Tibial nerve (tissue), 4 donors: Measurements from ENCODE around the gene PRPF6.

Experiments
- CTCF ChIP-seq, 5 experiments: fragments of 200-600 bp in 3 of 5; fragments of 450-650 bp in 2 of 5; sonication (generic) in 3 of 5; IDR thresholded peaks; one replicate each; pipeline ENCODE4 v1.5.1; 2016 to 2019; ENCODE audit warnings: antibody characterized with exemption in 5 of 5, mild to moderate bottlenecking in 3 of 5, moderate library complexity in 2 of 5
- EP300 ChIP-seq, 2 donors: sonication (generic); formaldehyde crosslinking; IDR thresholded peaks; one replicate each; pipeline ENCODE4 v1.6.1; 2017; ENCODE audit warnings: antibody characterized with exemption in 2 of 2, mild to moderate bottlenecking in 1 of 2
- POLR2A ChIP-seq, 2 donors: fragments of 450-650 bp; IDR thresholded peaks; one replicate each; pipeline ENCODE4 v1.6.1; 2017; ENCODE audit warnings: antibody characterized with exemption in 2 of 2, mild to moderate bottlenecking in 2 of 2, moderate library complexity in 2 of 2

DNA sequence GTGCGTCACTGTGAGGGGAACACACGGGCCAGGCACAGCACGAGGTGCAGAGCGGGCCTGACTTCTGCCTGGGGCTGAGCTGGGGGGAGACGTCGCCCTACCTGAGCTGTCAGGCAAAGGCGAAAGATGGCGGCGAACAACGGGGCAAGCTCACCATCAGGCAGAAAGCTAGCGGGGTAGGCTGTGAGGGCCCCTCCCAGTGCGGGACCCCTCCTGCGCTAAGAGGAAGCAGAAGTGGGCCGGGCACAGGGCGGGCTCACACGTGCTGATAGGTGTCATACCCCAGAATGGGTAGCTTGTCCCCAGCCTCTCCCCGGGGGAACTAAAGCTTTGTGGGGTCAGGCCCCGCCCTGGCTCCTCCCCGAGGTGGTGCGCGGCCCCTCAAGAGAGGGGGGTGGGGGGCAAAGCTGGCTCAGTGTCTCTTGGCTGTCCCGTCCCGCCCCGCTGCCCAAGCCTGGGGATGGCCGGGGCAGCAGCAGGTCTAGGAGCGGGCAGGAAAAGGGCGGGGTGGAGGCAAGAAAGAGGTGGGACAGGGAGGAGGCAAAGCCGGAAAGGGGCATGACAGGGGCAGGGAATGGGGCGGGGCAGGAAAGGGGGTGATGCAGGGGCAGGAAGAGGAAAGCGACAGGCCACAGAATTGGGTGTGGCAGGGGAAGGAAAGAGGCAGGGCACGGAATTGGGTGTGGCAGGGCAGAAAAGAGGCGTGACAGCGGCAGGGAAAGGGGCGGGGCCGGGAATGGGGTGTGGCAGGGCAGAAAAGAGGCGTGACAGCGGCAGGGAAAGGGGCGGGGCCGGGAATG, 39.5 kb upstream of the PRPF6 start:
- TF ChIP-seq POLR2A (IDR thresholded peaks at IDR 0.05) (no peak), CTCF (IDR thresholded peaks at IDR 0.05) (no peak), EP300 (IDR thresholded peaks at IDR 0.05) (no peak)
